ENCODE data around the gene ANKH. TPM values are rescaled to one million over a fixed set of nuclear protein-coding genes. Genes with fewer than 3 reads are reported as not detected.
A peak's percentile ranks its signal among the peaks of the same experiment; 100 is the strongest.

ANKH gene
- total RNA-seq, 2 donors from 2014 or later, result 76.5 to 106 TPM

DNA sequence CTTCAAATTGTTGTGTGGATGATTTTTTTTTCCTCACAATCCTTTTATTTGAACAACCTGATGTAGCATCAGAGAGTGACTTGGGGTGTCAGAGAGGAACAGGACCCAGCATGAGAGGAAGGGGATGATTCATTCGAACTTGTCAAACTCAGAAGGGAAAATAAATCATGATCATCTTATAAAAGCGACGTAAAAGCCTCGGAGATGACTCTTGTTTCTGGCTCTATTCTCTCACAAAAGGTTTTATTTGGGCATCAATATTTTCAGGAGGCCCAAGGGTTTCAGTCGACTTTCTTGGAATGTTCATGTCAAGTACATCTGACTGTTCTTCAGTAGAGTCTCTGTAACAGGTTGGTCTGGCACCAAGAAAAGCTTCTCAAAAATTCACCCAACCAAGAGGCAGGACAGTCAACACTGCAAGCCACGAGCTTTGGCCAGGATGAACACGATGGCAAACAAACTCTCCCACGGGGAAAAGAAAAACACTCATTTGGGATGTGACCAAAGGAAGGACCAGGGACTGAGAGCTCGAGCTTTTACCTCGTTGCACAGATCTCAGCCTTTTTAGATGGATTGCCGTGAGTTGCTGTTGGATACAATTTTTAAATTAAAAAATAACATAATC, 55.1 kb downstream of the ANKH start:
- Histone ChIP-seq H3K36me3 (no peaks in the 10 kb centered on the region), H3K4me3 (no peak overlapping the region), H3K27me3 (replicated peaks; ENCODE audit: insufficient read depth) (no peaks in the 10 kb centered on the region), H3K27ac (peak overlapping the region in 1 of 2 donors; percentile 4), H3K9me3 (no peaks in the 10 kb centered on the region), H3K4me1 (replicated peaks) (no peaks in the 10 kb centered on the region)
- DNase-seq (ENCODE audit: low spot score), result no peak
- 58% methylated on average over 11 of the region's 11 CpGs for WGBS
- intact Hi-C loops (cut with DNase I), result no loop called here
- TF ChIP-seq, protein P1, sequence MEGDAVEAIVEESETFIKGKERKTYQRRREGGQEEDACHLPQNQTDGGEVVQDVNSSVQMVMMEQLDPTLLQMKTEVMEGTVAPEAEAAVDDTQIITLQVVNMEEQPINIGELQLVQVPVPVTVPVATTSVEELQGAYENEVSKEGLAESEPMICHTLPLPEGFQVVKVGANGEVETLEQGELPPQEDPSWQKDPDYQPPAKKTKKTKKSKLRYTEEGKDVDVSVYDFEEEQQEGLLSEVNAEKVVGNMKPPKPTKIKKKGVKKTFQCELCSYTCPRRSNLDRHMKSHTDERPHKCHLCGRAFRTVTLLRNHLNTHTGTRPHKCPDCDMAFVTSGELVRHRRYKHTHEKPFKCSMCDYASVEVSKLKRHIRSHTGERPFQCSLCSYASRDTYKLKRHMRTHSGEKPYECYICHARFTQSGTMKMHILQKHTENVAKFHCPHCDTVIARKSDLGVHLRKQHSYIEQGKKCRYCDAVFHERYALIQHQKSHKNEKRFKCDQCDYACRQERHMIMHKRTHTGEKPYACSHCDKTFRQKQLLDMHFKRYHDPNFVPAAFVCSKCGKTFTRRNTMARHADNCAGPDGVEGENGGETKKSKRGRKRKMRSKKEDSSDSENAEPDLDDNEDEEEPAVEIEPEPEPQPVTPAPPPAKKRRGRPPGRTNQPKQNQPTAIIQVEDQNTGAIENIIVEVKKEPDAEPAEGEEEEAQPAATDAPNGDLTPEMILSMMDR (IDR thresholded peaks at IDR 0.05), result no peak
- TF ChIP-seq POLR2A (IDR thresholded peaks at IDR 0.05) (no peak), POLR2AphosphoS5 (IDR thresholded peaks at IDR 0.05) (no peak)

DNA sequence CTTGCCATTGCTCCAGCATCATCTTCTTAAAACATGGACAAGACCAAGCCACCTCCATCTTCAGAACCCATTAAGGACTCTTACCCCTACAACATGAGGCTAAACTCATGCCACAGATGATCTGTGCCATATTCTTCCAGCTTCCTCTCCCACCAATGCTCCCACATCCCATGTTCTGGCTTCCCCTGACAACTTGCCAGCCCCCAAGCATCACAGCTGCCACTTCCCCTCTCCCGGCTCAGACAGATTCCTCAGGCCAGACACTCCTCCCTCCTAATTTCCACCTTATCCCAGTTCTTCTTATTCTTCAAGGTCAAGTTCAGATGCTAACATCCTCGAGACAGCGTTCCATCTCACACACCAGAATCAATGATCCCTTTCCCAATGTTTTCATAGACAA, 57.8 kb downstream of the ANKH start:
- Histone ChIP-seq H3K9me3 (no peaks in the 10 kb centered on the region), H3K4me3 (no peak overlapping the region), H3K4me1 (replicated peaks) (peaks cover 3% of the 10 kb centered on the region), H3K36me3 (no peaks in the 10 kb centered on the region), H3K27ac (no peak overlapping the region), H3K27me3 (replicated peaks; ENCODE audit: insufficient read depth) (no peaks in the 10 kb centered on the region)
- no peak for DNase-seq (ENCODE audit: low spot score)
- WGBS, result 91% methylated on average over 3 of the region's 3 CpGs
- intact Hi-C loops (cut with DNase I), result no loop called here
- no peak for TF ChIP-seq POLR2A (IDR thresholded peaks at IDR 0.05)
- TF ChIP-seq, protein P1 (IDR thresholded peaks at IDR 0.05), result no peak

DNA sequence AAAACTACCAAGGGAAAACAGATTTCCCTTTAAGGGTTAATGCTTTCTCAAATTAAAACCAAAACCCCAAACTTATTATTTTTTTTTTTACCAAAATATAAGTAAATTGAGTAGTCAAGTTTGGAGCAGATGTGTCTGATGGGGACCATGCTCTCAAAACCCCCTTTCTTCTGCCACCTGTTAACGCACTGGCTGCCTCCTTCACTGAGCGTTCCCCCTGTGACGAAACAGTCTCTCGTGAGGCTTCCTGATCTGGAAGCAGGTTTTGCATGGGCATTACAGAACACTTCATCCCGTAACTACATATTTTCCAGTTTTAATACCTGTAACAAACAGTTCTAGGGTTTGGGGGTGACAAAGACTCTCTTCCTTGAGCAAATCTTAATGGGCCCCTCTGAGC, 59.4 kb downstream of the ANKH start:
- TF ChIP-seq, protein P1 (IDR thresholded peaks at IDR 0.05), result no peak
- TF ChIP-seq POLR2AphosphoS5 (IDR thresholded peaks at IDR 0.05) (no peak), POLR2A (IDR thresholded peaks at IDR 0.05) (no peak)
- Histone ChIP-seq H3K36me3 (no peaks in the 10 kb centered on the region), H3K27ac (peak overlapping the region in 1 of 2 donors; percentile 5), H3K4me3 (no peak overlapping the region), H3K27me3 (replicated peaks; ENCODE audit: insufficient read depth) (no peaks in the 10 kb centered on the region), H3K9me3 (no peaks in the 10 kb centered on the region), H3K4me1 (replicated peaks) (peaks cover 3% of the 10 kb centered on the region)
- 88% methylated on average over 5 of the region's 5 CpGs for WGBS
- intact Hi-C loops (cut with DNase I), result no loop called here
- DNase-seq (ENCODE audit: low spot score), result no peak

DNA sequence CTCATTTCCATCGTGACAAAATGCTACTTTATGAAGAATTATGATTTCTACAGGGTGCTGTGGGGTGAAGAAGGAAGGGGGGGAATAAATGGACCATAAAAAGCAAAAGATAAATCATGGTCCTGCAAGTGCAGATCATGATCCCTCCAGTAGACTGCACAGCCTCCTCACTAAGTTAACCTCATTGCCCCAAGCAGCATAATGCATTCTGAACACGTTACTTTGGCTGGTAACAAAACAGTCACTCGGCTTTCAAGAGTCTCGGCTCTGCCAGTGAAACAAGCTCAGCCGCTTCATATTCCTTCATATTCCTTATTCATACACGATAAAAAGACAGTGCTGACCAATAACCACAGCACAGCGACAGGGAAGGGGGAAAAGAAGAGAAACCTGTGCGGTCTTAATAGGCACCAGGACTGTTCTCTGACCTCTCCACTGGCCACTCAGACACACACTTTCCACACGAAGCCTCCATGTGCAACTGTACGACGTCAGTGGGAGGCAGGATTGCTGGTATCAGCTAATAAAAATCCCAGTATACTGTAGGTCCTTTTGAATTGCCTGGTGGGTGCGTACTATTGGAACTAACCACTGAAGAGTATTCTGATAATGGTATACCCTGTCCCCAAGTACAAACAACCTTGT, 60.5 kb downstream of the ANKH start:
- H3K9me3 ChIP-seq, result no peaks in the 10 kb centered on the region
- peak overlapping the region; percentile 14 to 34 for H3K27ac ChIP-seq
- WGBS, result 78% methylated on average over 12 of the region's 12 CpGs
- no peaks in the 10 kb centered on the region for H3K27me3 ChIP-seq (replicated peaks; ENCODE audit: insufficient read depth)
- intact Hi-C loops (cut with DNase I), result no loop called here
- no peak for DNase-seq (ENCODE audit: low spot score)
- H3K36me3 ChIP-seq, result no peaks in the 10 kb centered on the region
- H3K4me3 ChIP-seq, result no peak overlapping the region
- peaks cover 3% of the 10 kb centered on the region for H3K4me1 ChIP-seq (replicated peaks)
- TF ChIP-seq, protein P1 (IDR thresholded peaks at IDR 0.05), result no peak
- TF ChIP-seq POLR2A (IDR thresholded peaks at IDR 0.05) (no peak), POLR2AphosphoS5 (IDR thresholded peaks at IDR 0.05) (peak; percentile 18)

DNA sequence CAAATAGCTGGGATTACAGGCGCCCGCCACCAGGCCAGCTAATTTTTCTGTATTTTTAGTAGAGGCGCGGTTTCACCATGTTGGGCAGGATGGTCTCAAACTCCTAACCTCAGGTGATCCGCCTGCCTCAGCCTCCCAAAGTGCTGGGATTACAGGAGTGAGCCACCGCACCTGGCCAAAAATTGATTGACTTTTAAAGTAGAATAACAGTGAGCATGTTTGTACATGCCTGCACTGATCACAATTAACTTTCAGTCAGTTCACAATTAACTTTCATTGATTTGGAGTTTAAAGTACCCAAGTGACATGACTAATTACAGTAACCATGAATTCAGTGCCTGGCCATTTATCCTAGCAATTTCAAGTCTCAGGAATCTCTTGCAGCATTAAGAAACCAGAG, 61.3 kb downstream of the ANKH start:
- peak overlapping the region; percentile 14 to 49 for H3K27ac ChIP-seq
- no peaks in the 10 kb centered on the region for H3K27me3 ChIP-seq (replicated peaks; ENCODE audit: insufficient read depth)
- TF ChIP-seq POLR2AphosphoS5 (IDR thresholded peaks at IDR 0.05), result no peak
- intact Hi-C loops (cut with DNase I), result no loop called here
- DNase-seq (ENCODE audit: low spot score), result no peak
- WGBS, result 96% methylated on average over 6 of the region's 6 CpGs
- no peaks in the 10 kb centered on the region for H3K9me3 ChIP-seq
- no peaks in the 10 kb centered on the region for H3K36me3 ChIP-seq
- peaks cover 3% of the 10 kb centered on the region for H3K4me1 ChIP-seq (replicated peaks)
- H3K4me3 ChIP-seq, result no peak overlapping the region

All from prostate gland (tissue), 2 donors.